ENCODE results near the gene PJVK.

The PJVK gene

DNA sequence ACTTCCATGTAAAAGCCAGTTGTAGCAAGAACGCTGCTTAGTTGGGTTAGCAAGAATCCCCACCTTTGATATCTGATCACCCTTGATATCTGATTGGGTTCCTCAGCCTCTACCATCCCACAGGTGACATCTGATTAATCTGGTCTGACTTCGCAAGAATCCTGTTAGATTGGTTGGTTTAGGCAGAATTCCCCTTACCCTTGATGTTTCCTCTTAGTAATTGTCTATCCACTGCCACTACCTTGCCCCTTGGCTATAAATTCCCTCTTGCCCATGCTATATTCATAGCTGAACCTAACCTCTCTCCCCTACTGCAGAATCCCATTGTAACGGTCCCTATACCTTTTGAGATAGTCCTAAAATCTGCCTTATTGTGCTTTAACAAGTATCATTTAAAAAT is 33.3 kb upstream of the PJVK start:
- H4K20me1 ChIP-seq (ENCODE audit: insufficient read depth, low read length), result no peaks in the 10 kb centered on the region
- H2AFZ ChIP-seq (ENCODE audit: low read length), result no peak overlapping the region
- H3K4me3 ChIP-seq (ENCODE audit: low read length), result no peak overlapping the region
- 0 out of 2 replicates have a peak, but pooled peaks cover 4% of the 10 kb centered on the region for H3K36me3 ChIP-seq (replicated peaks; ENCODE audit: insufficient read depth, low read length)
- H3K79me2 ChIP-seq (ENCODE audit: low read length), result no peaks in the 10 kb centered on the region
- H3K27ac ChIP-seq (ENCODE audit: low read length), result no peak overlapping the region
- TF ChIP-seq EZH2phosphoT487 (IDR thresholded peaks at IDR 0.05; ENCODE audit: low read length), result no peak
- no peak for TF ChIP-seq EZH2 (optimal IDR thresholded peaks at IDR 0.05; ENCODE audit: low read depth, low read length)
- TF ChIP-seq, protein P1, sequence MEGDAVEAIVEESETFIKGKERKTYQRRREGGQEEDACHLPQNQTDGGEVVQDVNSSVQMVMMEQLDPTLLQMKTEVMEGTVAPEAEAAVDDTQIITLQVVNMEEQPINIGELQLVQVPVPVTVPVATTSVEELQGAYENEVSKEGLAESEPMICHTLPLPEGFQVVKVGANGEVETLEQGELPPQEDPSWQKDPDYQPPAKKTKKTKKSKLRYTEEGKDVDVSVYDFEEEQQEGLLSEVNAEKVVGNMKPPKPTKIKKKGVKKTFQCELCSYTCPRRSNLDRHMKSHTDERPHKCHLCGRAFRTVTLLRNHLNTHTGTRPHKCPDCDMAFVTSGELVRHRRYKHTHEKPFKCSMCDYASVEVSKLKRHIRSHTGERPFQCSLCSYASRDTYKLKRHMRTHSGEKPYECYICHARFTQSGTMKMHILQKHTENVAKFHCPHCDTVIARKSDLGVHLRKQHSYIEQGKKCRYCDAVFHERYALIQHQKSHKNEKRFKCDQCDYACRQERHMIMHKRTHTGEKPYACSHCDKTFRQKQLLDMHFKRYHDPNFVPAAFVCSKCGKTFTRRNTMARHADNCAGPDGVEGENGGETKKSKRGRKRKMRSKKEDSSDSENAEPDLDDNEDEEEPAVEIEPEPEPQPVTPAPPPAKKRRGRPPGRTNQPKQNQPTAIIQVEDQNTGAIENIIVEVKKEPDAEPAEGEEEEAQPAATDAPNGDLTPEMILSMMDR (IDR thresholded peaks at IDR 0.05; ENCODE audit: low read length), result no peak
- no peaks in the 10 kb centered on the region for H3K9me2 ChIP-seq (replicated peaks; ENCODE audit: insufficient read depth, low read length)
- H3F3A ChIP-seq (ENCODE audit: insufficient read depth, low read length), result peaks cover 7% of the 10 kb centered on the region; the same call in 1 of the 2 replicates
- H3K9ac ChIP-seq (ENCODE audit: low read length), result no peak overlapping the region
- H3K9me3 ChIP-seq (replicated peaks; ENCODE audit: insufficient read depth, low read length), result no peaks in the 10 kb centered on the region
- no peak overlapping the region for H3K4me2 ChIP-seq (ENCODE audit: low read depth, low read length)
- no peak for DNase-seq
- H3K27me3 ChIP-seq (replicated peaks; ENCODE audit: insufficient read depth, low read length), result no peaks in the 10 kb centered on the region
- H3K4me1 ChIP-seq (ENCODE audit: low read length), result peaks cover 5% of the 10 kb centered on the region; the same call in 1 of the 2 replicates

- Histone ChIP-seq H3K4me2 (ENCODE audit: low read depth, low read length) (no peak overlapping the region), H3K36me3 (replicated peaks; ENCODE audit: insufficient read depth, low read length) (0 out of 2 replicates have a peak, but pooled peaks cover 4% of the 10 kb centered on the region)
- no peak for TF ChIP-seq EZH2phosphoT487 (IDR thresholded peaks at IDR 0.05; ENCODE audit: low read length)
- no peak for TF ChIP-seq EZH2 (optimal IDR thresholded peaks at IDR 0.05; ENCODE audit: low read depth, low read length)
- TF ChIP-seq, protein P1 (IDR thresholded peaks at IDR 0.05; ENCODE audit: low read length), result no peak
These were observed 32.8 kb upstream of the PJVK start for GRCh38 chr2:178418426-178418825.

GRCh38 chr2:178419123-178419522 is 32.1 kb upstream of the PJVK start:
- no peak overlapping the region for H3K4me2 ChIP-seq (ENCODE audit: low read depth, low read length)
- no peak overlapping the region for H3K9ac ChIP-seq (ENCODE audit: low read length)
- H3K9me2 ChIP-seq (replicated peaks; ENCODE audit: insufficient read depth, low read length), result no peaks in the 10 kb centered on the region
- no peaks in the 10 kb centered on the region for H4K20me1 ChIP-seq (ENCODE audit: insufficient read depth, low read length)
- no peak for TF ChIP-seq EZH2 (optimal IDR thresholded peaks at IDR 0.05; ENCODE audit: low read depth, low read length)
- no peak for TF ChIP-seq EZH2phosphoT487 (IDR thresholded peaks at IDR 0.05; ENCODE audit: low read length)
- TF ChIP-seq, protein P1 (IDR thresholded peaks at IDR 0.05; ENCODE audit: low read length), result no peak; the same call in 1 of the 2 replicates
- H3K9me3 ChIP-seq (replicated peaks; ENCODE audit: insufficient read depth, low read length), result no peaks in the 10 kb centered on the region
- H3K4me3 ChIP-seq (ENCODE audit: low read length), result no peak overlapping the region
- no peaks in the 10 kb centered on the region for H3K27me3 ChIP-seq (replicated peaks; ENCODE audit: insufficient read depth, low read length)
- peaks cover 5% of the 10 kb centered on the region; the same call in 1 of the 2 replicates for H3K4me1 ChIP-seq (ENCODE audit: low read length)
- H3K79me2 ChIP-seq (ENCODE audit: low read length), result no peaks in the 10 kb centered on the region
- no peak overlapping the region for H2AFZ ChIP-seq (ENCODE audit: low read length)
- H3F3A ChIP-seq (ENCODE audit: insufficient read depth, low read length), result peaks cover 2% of the 10 kb centered on the region; the same call in 1 of the 2 replicates
- 0 out of 2 replicates have a peak, but pooled peaks cover 4% of the 10 kb centered on the region for H3K36me3 ChIP-seq (replicated peaks; ENCODE audit: insufficient read depth, low read length)
- H3K27ac ChIP-seq (ENCODE audit: low read length), result no peak overlapping the region
- no peak for DNase-seq

More at GRCh38 chr2:178418426-178418825, 32.8 kb upstream of the PJVK start:
- Histone ChIP-seq H3K79me2 (ENCODE audit: low read length) (no peaks in the 10 kb centered on the region), H3K9ac (ENCODE audit: low read length) (no peak overlapping the region), H3K9me2 (replicated peaks; ENCODE audit: insufficient read depth, low read length) (no peaks in the 10 kb centered on the region), H3F3A (ENCODE audit: insufficient read depth, low read length) (peaks cover 7% of the 10 kb centered on the region; the same call in 1 of the 2 replicates), H4K20me1 (ENCODE audit: insufficient read depth, low read length) (no peaks in the 10 kb centered on the region), H3K4me1 (ENCODE audit: low read length) (peaks cover 5% of the 10 kb centered on the region; the same call in 1 of the 2 replicates), H2AFZ (ENCODE audit: low read length) (no peak overlapping the region), H3K27me3 (replicated peaks; ENCODE audit: insufficient read depth, low read length) (no peaks in the 10 kb centered on the region), H3K27ac (ENCODE audit: low read length) (no peak overlapping the region), H3K9me3 (replicated peaks; ENCODE audit: insufficient read depth, low read length) (no peaks in the 10 kb centered on the region), H3K4me3 (ENCODE audit: low read length) (no peak overlapping the region)
- no peak for DNase-seq
